T-helper 1 cell treated with Interleukin-12 subunit alpha and Interleukin-12 subunit beta and Interleukin-4 antibody, amounts not matched to agents 30 ng/mL and 1 ng/mL, for 36 hours (primary cell): ENCODE results near the gene HTR2B. TPM values are rescaled to one million over a fixed set of nuclear protein-coding genes. Genes with fewer than 3 reads are reported as not detected.
"Not testable (repeated sequence)": the region's sequence is repeated elsewhere in the genome, so short reads cannot be mapped to it uniquely, and the experiment has no call there.

Experiments
- intact Hi-C: fragments of 100-400 bp; cut with micrococcal nuclease; formaldehyde crosslinking; loops from one replicate; pipeline ENCODE4 v1.15.1; 2024
- total RNA-seq: library from RNA; stranded (reverse); gene quantifications from 2 replicates; pipeline ENCODE4 v1.2.3, GENCODE V29; 2022

Gene HTR2B
- total RNA-seq, 1 donor from 2014 or later = not detected

- intact Hi-C loops = no loop called here
These were observed 8.7 kb upstream of the HTR2B start for GRCh38 chr2:231133365-231134099.

GRCh38 chr2:231132129-231132528 is 7.3 kb upstream of the HTR2B start:
- intact Hi-C loops = no loop called here

- intact Hi-C loops = no loop called here
These were observed 5.7 kb upstream of the HTR2B start for GRCh38 chr2:231130336-231131056.

- intact Hi-C loops = no loop called here
These were observed 4.4 kb upstream of the HTR2B start for GRCh38 chr2:231129216-231129615.

- intact Hi-C loops = no loop called here
These were observed 3.7 kb upstream of the HTR2B start for GRCh38 chr2:231128541-231128940.

- intact Hi-C loops = no loop called here
These were observed 3.1 kb upstream of the HTR2B start for GRCh38 chr2:231127936-231128335.

GRCh38 chr2:231127480-231127879 is 2.6 kb upstream of the HTR2B start:
- intact Hi-C loops = no loop called here

GRCh38 chr2:231126123-231126522 is 1.3 kb upstream of the HTR2B start:
- intact Hi-C loops = no loop called here

- intact Hi-C loops = no loop called here
These were observed 1.4 kb downstream of the HTR2B start for GRCh38 chr2:231123362-231123898.

- intact Hi-C loops = no loop called here
These were observed 6.3 kb downstream of the HTR2B start for GRCh38 chr2:231118614-231118942.

- intact Hi-C loops = no loop called here
These were observed 6.8 kb downstream of the HTR2B start for GRCh38 chr2:231117922-231118613.

GRCh38 chr2:231117148-231117547 is 7.7 kb downstream of the HTR2B start:
- intact Hi-C loops = no loop called here

- intact Hi-C loops = no loop called here
These were observed 9.2 kb downstream of the HTR2B start for GRCh38 chr2:231115651-231116050.

GRCh38 chr2:231113489-231113888 is 11.4 kb downstream of the HTR2B start:
- intact Hi-C loops = no loop called here

GRCh38 chr2:231111987-231112386 is 12.9 kb downstream of the HTR2B start:
- intact Hi-C loops = no loop called here

- intact Hi-C loops = no loop called here
These were observed 14.3 kb downstream of the HTR2B start for GRCh38 chr2:231110551-231110950.

- intact Hi-C loops = loop anchor here (1.0 to 2.0 kb wide), 4 partner anchors 94 to 348 kb away; partner anchors contain the start of gene ARMC9
These were observed 20.6 kb downstream of the HTR2B start for GRCh38 chr2:231104115-231104713.

GRCh38 chr2:231102772-231103171 is 22.1 kb downstream of the HTR2B start:
- intact Hi-C loops = no loop called here

- intact Hi-C loops = no loop called here
These were observed 23.9 kb downstream of the HTR2B start for GRCh38 chr2:231100990-231101389.

- intact Hi-C loops = not testable (repeated sequence)
These were observed 24.5 kb downstream of the HTR2B start for GRCh38 chr2:231100321-231100720.

GRCh38 chr2:231099918-231100317 is 24.9 kb downstream of the HTR2B start:
- intact Hi-C loops = no loop called here
